Panc1 (cell line): ENCODE data around the gene ATXN7. TPM values are rescaled to one million over a fixed set of nuclear protein-coding genes. Genes with fewer than 3 reads are reported as not detected.

Experiments used
- ATAC-seq: fragments of 200-7000 bp; cut with Tn5 transposase; 2 replicates; pipeline ENCODE4 v1.9.1; 2020; ENCODE audit warnings: mild to moderate bottlenecking, moderate library complexity
- BruUV-seq: library from RNA; stranded (reverse); fragments of 400-500 nt; replicated peaks from 2 replicates; lab custom pipeline; 2021; lab: Mats Ljungman, UMichigan
- CTCF ChIA-PET: fragments of 300-600 bp; sonication (Branson Sonifier 250); formaldehyde crosslinking; loops from one replicate; lab custom pipeline; 2022; ENCODE audit warnings: antibody characterized with exemption; lab: Charles Lee
- POLR2A ChIA-PET: fragments of 300-600 bp; sonication (Branson Sonifier 250); formaldehyde crosslinking; loops from one replicate; lab custom pipeline; 2022; ENCODE audit warnings: antibody characterized with exemption; lab: Charles Lee
- DNase-seq: peaks from one replicate; pipeline ENCODE4 v3.0.0-alpha.2; 2010; ENCODE audit warnings: low read depth, low spot score
- H3K27ac ChIP-seq: 2 replicates; pipeline ENCODE4 v1.5.1; 2011; ENCODE audit warnings: mild to moderate bottlenecking, low read length, inconsistent platforms
- H3K27me3 ChIP-seq: fragments of 200-500 bp; sonication (Bioruptor generic); 2 replicates; pipeline ENCODE4 v1.6.0; 2014; ENCODE audit warnings: low read length, inconsistent platforms; ENCODE audit not compliant: control insufficient read depth, insufficient read depth
- H3K36me3 ChIP-seq: fragments of 200-500 bp; sonication (Bioruptor generic); 2 replicates; pipeline ENCODE4 v1.5.1; 2014; ENCODE audit warnings: inconsistent platforms, mild to moderate bottlenecking, low read length, moderate library complexity; ENCODE audit not compliant: control insufficient read depth, insufficient read depth
- H3K4me1 ChIP-seq: 2 replicates; pipeline ENCODE4 v1.5.1; 2011; ENCODE audit warnings: inconsistent platforms, mild to moderate bottlenecking, low read length, moderate library complexity; ENCODE audit not compliant: control insufficient read depth, insufficient read depth
- H3K4me3 ChIP-seq, 2 experiments: 2 replicates each; pipeline ENCODE4 v1.5.1; 2011 to 2012; ENCODE audit warnings: low read depth in 2 of 2, low read length in 2 of 2, mild to moderate bottlenecking in 2 of 2, inconsistent platforms in 1 of 2, moderate library complexity in 1 of 2
- H3K9me3 ChIP-seq: fragments of 200-500 bp; sonication (Bioruptor generic); 2 replicates; pipeline ENCODE4 v1.5.1; 2014; ENCODE audit warnings: low read depth, mild to moderate bottlenecking, inconsistent platforms, low read length, moderate library complexity; ENCODE audit not compliant: control insufficient read depth, insufficient read depth
- CTCF ChIP-seq: fragments of 450-650 bp; IDR thresholded peaks from 2 replicates; pipeline ENCODE4 v1.5.1; 2017; ENCODE audit warnings: mild to moderate bottlenecking
- POLR2AphosphoS5 ChIP-seq: IDR thresholded peaks from 2 replicates; pipeline ENCODE4 v1.6.1; 2012; ENCODE audit warnings: mild to moderate bottlenecking, low read depth, low read length, moderate library complexity
- REST ChIP-seq, 2 experiments: IDR thresholded peaks; 2 replicates each; pipeline ENCODE4 v1.6.1; 2011 to 2012; ENCODE audit warnings: low read depth in 2 of 2, control low read depth in 1 of 2, low read length in 1 of 2, mild to moderate bottlenecking in 1 of 2, moderate library complexity in 1 of 2; ENCODE audit not compliant: insufficient read depth in 1 of 2
- SIN3A ChIP-seq: IDR thresholded peaks from 2 replicates; pipeline ENCODE4 v1.6.1; 2012; ENCODE audit warnings: low read depth, mild to moderate bottlenecking, low read length, moderate library complexity, borderline replicate concordance; ENCODE audit not compliant: insufficient read depth
- TCF7L2 ChIP-seq: IDR thresholded peaks from 2 replicates; pipeline ENCODE4 v1.6.1; 2011; ENCODE audit warnings: mild to moderate bottlenecking, low read depth, low read length, inconsistent platforms
- in situ Hi-C: cut with HindIII; loops from 2 replicates; pipeline ENCODE4 v1.10.0; 2016; ENCODE audit warnings: low sequenced_read_pairs, low pct_unique_long_range_greater_than_20kb
- intact Hi-C: fragments of 100-400 bp; cut with micrococcal nuclease; formaldehyde crosslinking; loops from one replicate; pipeline ENCODE4 v1.10.0; 2022; ENCODE audit not compliant: unreplicated experiment
- total RNA-seq: library from RNA; stranded (reverse); gene quantifications from one replicate; pipeline ENCODE4 v1.2.1, GENCODE V29; 2021; ENCODE audit not compliant: unreplicated experiment

Gene ATXN7
- total RNA-seq, 1 experiment from 2014 or later: 17.3 TPM

GRCh38 chr3:63880653-63881052 lies 17.0 kb downstream of the ATXN7 start:
- ChIA-PET CTCF (no interaction called here), POLR2A (no interaction called here)
- no peak for DNase-seq
- TF ChIP-seq REST (IDR thresholded peaks at IDR 0.05; ENCODE audit: insufficient read depth in 1 of 2, low read depth in 2 of 2, low read length in 1 of 2) (no peak), SIN3A (no peak), POLR2AphosphoS5 (no peak), CTCF (no peak), TCF7L2 (no peak)
- ATAC-seq: no peak
- Histone ChIP-seq H3K4me1 (no peaks in the 10 kb centered on the region; the same call in 1 of the 2 replicates), H3K36me3 (no peaks in the 10 kb centered on the region), H3K27me3 (no peaks in the 10 kb centered on the region), H3K9me3 (no peaks in the 10 kb centered on the region), H3K4me3 (no peak overlapping the region), H3K27ac (no peak overlapping the region; the same call in 1 of the 2 replicates)
- in situ Hi-C loops: no loop called here
- intact Hi-C loops: no loop called here
- BruUV-seq: no TSS peak

- CTCF ChIA-PET: no interaction called here
Measured at GRCh38 chr3:63886858-63887257, 23.2 kb downstream of the ATXN7 start.

More at GRCh38 chr3:63886858-63887257, 23.2 kb downstream of the ATXN7 start:
- in situ Hi-C loops: no loop called here
- Histone ChIP-seq H3K4me3 (no peak overlapping the region), H3K9me3 (no peaks in the 10 kb centered on the region), H3K36me3 (no peaks in the 10 kb centered on the region), H3K4me1 (no peaks in the 10 kb centered on the region), H3K27ac (no peak overlapping the region), H3K27me3 (no peaks in the 10 kb centered on the region)
- no peak for DNase-seq
- intact Hi-C loops: no loop called here
- POLR2A ChIA-PET: no interaction called here
- no peak for ATAC-seq
- TF ChIP-seq TCF7L2: no peak
- TF ChIP-seq REST (IDR thresholded peaks at IDR 0.05; ENCODE audit: insufficient read depth in 1 of 2, low read depth in 2 of 2, low read length in 1 of 2): no peak
- TF ChIP-seq CTCF: no peak
- no peak for TF ChIP-seq SIN3A
- no peak for TF ChIP-seq POLR2AphosphoS5
- no TSS peak for BruUV-seq
